Measurements from ENCODE around the gene TCF20. TPM values are rescaled to one million over a fixed set of nuclear protein-coding genes. Genes with fewer than 3 reads are reported as not detected.

The TCF20 gene
- total RNA-seq: 46.4 and 48.8 TPM in 2 replicates
- polyA plus RNA-seq: 5.7 and 6.4 TPM in 2 replicates

GRCh38 chr22:42270510-42271190, at the start of gene TCF20:
Gene TCF20 (minus strand): TSS chr22:42270653. CDS start chr22:42215305, 55,348 bp downstream.
- Histone ChIP-seq H3K27me3 (no peaks in the 10 kb centered on the region), H3K4me3 (peak within 1 kb of the TSS; percentile 53), H3K36me3 (no peaks in the 10 kb centered on the region), H3K4me1 (ENCODE audit: low read depth) (peaks cover 20% of the 10 kb centered on the region), H3K9me3 (ENCODE audit: low read depth) (no peaks in the 10 kb centered on the region), H3K27ac (peak within 1 kb of the TSS; percentile 87)
- DNase-seq (ENCODE audit: low read depth in 1 of 2, low spot score in 1 of 2): peak; percentile 78 to 91
- TF ChIP-seq CTCF (IDR thresholded peaks at IDR 0.05; ENCODE audit: low read depth, low read length): no peak

DNA sequence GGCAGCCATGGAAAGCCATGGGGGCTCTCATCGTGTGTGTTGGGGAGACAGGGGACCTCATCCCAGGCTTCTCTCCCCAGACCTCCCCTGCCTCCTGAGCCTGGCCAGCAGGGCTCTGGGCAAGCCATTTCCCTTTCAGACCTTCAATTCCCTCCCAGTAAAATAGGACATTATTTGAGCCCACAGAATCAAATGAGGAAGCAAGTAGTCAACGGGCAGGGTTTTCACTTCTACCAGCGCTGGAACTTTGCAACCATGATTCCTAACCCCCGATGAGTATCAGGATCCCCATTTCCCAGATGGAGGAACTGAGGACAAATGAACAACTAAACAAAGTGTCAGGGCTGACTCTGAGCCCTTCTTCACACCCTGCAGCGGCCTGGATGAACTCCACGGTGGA, 48.9 kb upstream of the TCF20 start:
- peaks cover 42% of the 10 kb centered on the region for H3K4me1 ChIP-seq (ENCODE audit: low read depth)
- H3K9me3 ChIP-seq (ENCODE audit: low read depth): no peaks in the 10 kb centered on the region
- H3K27me3 ChIP-seq: no peaks in the 10 kb centered on the region
- H3K36me3 ChIP-seq: no peaks in the 10 kb centered on the region
- no peak overlapping the region for H3K27ac ChIP-seq
- no peak for DNase-seq (ENCODE audit: low read depth in 1 of 2, low spot score in 1 of 2)
- no peak for TF ChIP-seq CTCF (IDR thresholded peaks at IDR 0.05; ENCODE audit: low read depth, low read length)
- no peak overlapping the region for H3K4me3 ChIP-seq

- Histone ChIP-seq H3K27ac (no peak overlapping the region), H3K27me3 (no peaks in the 10 kb centered on the region), H3K4me1 (ENCODE audit: low read depth) (peaks cover 46% of the 10 kb centered on the region), H3K36me3 (no peaks in the 10 kb centered on the region), H3K4me3 (no peak overlapping the region), H3K9me3 (ENCODE audit: low read depth) (no peaks in the 10 kb centered on the region)
- no peak for DNase-seq (ENCODE audit: low read depth in 1 of 2, low spot score in 1 of 2)
- TF ChIP-seq CTCF (IDR thresholded peaks at IDR 0.05; ENCODE audit: low read depth, low read length): no peak
Measured at GRCh38 chr22:42318967-42319366, 48.5 kb upstream of the TCF20 start.

DNA sequence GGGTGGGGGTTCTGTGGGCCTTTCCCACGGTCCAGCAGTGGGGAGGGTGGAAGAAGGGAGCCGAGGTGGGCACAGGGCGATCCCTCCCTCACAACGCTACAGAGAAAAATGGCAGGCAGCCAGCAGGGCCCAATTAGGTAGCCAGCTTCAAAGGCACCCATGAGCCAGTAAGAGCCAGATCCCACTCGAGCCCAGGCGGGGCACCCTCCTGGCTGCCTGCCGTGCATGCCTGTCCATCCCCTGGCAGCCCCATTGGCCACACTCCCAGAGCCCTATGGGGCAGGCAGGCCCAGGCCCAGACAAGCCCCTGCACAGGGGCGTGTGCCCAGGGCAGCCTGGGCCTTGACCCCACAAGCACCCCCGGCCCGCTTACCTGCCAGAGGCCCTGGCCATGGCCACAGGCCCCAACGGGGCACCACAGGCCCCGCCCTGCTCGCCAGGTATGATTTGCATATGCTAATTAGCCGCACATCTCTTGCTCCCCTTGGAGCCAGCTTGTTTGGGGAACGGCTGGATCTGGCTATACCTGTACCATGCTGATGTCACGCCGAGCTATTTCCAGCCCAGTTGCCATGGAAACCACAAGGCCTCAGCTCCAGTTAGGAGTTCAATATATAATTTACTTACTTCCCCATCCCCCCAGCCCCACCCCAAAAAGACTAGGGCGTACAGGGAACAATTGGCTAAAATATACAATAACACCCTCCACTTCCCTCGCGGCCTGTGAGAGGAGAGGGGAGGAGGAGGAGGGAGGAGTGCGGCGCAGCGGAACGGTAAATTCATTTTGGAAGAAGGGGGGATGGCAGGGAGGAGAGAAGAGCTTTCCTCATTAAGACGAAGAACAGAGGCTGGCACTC, 47.5 kb upstream of the TCF20 start:
- no peak overlapping the region for H3K27ac ChIP-seq
- peaks cover 57% of the 10 kb centered on the region for H3K4me1 ChIP-seq (ENCODE audit: low read depth)
- H3K4me3 ChIP-seq: no peak overlapping the region
- no peaks in the 10 kb centered on the region for H3K27me3 ChIP-seq
- DNase-seq (ENCODE audit: low read depth in 1 of 2, low spot score in 1 of 2): no peak
- TF ChIP-seq CTCF (IDR thresholded peaks at IDR 0.05; ENCODE audit: low read depth, low read length): no peak
- H3K36me3 ChIP-seq: no peaks in the 10 kb centered on the region
- no peaks in the 10 kb centered on the region for H3K9me3 ChIP-seq (ENCODE audit: low read depth)

DNA sequence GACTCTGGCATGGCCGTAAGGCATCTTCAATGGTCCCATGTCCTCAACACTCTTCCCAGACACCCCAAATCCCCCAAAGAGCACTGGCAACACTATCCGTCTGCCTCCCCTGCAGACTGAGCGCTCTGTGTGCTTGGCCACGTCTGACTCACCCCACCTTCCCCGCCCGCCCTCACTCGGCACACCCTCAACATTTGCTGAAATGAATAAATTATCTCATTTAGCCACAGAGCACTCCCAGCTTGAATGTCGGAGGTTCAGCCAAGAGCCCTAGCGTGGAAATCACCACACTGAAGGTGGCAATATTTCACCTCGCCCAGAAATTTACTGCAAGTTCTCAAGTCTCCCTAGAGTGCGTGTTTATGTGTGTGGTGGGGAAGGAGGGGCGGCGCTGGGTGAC, 46.6 kb upstream of the TCF20 start:
- DNase-seq (ENCODE audit: low read depth in 1 of 2, low spot score in 1 of 2): peak in 1 of 2 donors; percentile 65
- Histone ChIP-seq H3K27me3 (no peaks in the 10 kb centered on the region), H3K9me3 (ENCODE audit: low read depth) (no peaks in the 10 kb centered on the region), H3K27ac (no peak overlapping the region), H3K4me1 (ENCODE audit: low read depth) (peaks cover 51% of the 10 kb centered on the region), H3K4me3 (no peak overlapping the region), H3K36me3 (no peaks in the 10 kb centered on the region)
- TF ChIP-seq CTCF (IDR thresholded peaks at IDR 0.05; ENCODE audit: low read depth, low read length): no peak

Data from cardiac muscle cell (in vitro differentiated cells and primary cell).